ENCODE measurements around the gene DEFB124. TPM values are rescaled to one million over a fixed set of nuclear protein-coding genes. Genes with fewer than 3 reads are reported as not detected.

DEFB124 gene
- total and polyA plus RNA-seq, 2 of the 8 experiments (the other 6 are each of a cell fraction or from before 2014, with no cell fraction given), result not detected

DNA sequence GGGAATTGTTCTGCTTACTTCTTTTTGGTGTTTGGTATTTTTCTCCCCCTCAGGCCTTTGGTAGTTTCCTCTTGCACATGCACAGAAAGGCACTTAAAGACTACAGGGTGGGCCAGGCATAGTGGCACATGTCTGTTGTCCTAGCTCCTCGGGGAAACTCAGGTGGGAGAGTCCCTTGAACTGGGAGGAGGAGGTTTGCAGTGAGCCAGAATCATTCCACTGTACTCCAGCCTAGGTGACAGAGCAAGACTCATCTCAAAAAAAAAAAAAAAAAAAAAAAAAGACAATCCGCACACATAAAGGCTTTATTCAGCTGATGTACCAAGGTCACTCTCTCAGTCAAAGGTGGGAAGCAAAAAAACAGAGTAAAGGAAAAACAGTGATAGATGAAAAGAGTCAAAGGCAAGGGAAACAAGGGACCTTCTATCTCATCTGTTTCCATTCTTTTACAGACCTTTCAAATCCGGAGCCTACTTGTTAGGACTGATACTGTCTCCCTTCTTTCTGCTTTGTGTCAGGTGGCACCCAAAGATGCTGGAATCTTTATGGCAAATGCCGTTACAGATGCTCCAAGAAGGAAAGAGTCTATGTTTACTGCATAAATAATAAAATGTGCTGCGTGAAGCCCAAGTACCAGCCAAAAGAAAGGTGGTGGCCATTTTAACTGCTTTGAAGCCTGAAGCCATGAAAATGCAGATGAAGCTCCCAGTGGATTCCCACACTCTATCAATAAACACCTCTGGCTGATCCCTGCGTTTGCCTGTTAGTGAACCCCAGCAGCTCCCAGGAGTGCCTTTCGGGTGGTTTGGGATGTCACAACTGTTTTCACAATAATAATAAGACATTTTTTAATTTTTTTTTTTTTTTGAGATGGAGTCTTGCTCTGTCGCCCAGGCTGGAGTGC, 25.2 kb downstream of the DEFB124 start:
- Histone ChIP-seq H3K4me1 (replicated peaks in 1 of 4; ENCODE audit: control insufficient read depth in 3 of 4, insufficient read depth in 4 of 4, low read length in 3 of 4) (no peaks in the 10 kb centered on the region; a peak in 1 of 7 replicates), H3K9ac (replicated peaks in 1 of 4; ENCODE audit: extremely low read depth in 1 of 4, low read depth in 3 of 4, low read length in 3 of 4) (no peak overlapping the region), H3K27ac (ENCODE audit: low read depth, low read length) (no peak overlapping the region), H4K5ac (ENCODE audit: insufficient read length, low read depth, low read length) (no peak overlapping the region), H2BK120ac (replicated peaks; ENCODE audit: low read depth, low read length) (no peak overlapping the region), H4K91ac (replicated peaks; ENCODE audit: insufficient read length, low read length) (no peak overlapping the region), H2AFZ (ENCODE audit: low read length) (no peak overlapping the region), H3K27me3 (replicated peaks in 1 of 4; ENCODE audit: control insufficient read depth in 3 of 4, extremely low read depth in 1 of 4, insufficient read depth in 3 of 4, low read length in 3 of 4) (no peaks in the 10 kb centered on the region), H3K9me3 (ENCODE audit: insufficient read depth in 2 of 2, low read depth in 1 of 2, low read length in 1 of 2) (peaks cover 54 to 74% of the 10 kb centered on the region in 2 experiments), H4K8ac (ENCODE audit: extremely low read depth, insufficient read depth, low read length) (no peak overlapping the region), H3K79me1 (ENCODE audit: low read depth, low read length) (no peaks in the 10 kb centered on the region), H3K23ac (ENCODE audit: insufficient read length) (no peak overlapping the region), H3K14ac (ENCODE audit: insufficient read length) (no peak overlapping the region), H3K79me2 (ENCODE audit: control insufficient read depth in 1 of 2, insufficient read depth in 2 of 2, low read length in 2 of 2) (no peaks in the 10 kb centered on the region), H2BK15ac (ENCODE audit: low read length) (no peak overlapping the region), H2AK5ac (ENCODE audit: low read depth, low read length) (no peak overlapping the region), H3K4ac (replicated peaks; ENCODE audit: insufficient read length, low read depth, low read length) (no peak overlapping the region), H3K18ac (ENCODE audit: extremely low read depth, low read length) (no peak overlapping the region), H2BK20ac (ENCODE audit: low read length) (no peak overlapping the region), H2BK12ac (ENCODE audit: low read depth, low read length) (no peak overlapping the region), H4K20me1 (replicated peaks in 1 of 2; ENCODE audit: control insufficient read depth in 1 of 2, insufficient read depth in 2 of 2, low read length in 2 of 2) (no peaks in the 10 kb centered on the region), H3K56ac (replicated peaks; ENCODE audit: insufficient read length, low read depth, low read length) (no peak overlapping the region), H3K36me3 (ENCODE audit: control insufficient read depth in 2 of 4, insufficient read depth in 4 of 4, low read length in 3 of 4) (no peaks in the 10 kb centered on the region; a peak in 1 of 8 replicates), H3K4me2 (ENCODE audit: insufficient read depth in 1 of 2, low read depth in 2 of 2, low read length in 2 of 2) (no peak overlapping the region), H3K4me3 (ENCODE audit: extremely low read depth in 1 of 4, insufficient read depth in 2 of 4, low read depth in 3 of 4, low read length in 4 of 4) (no peak overlapping the region), H3K23me2 (ENCODE audit: low read depth, low read length) (no peaks in the 10 kb centered on the region), H2BK5ac (ENCODE audit: low read depth, low read length) (no peak overlapping the region)
- CTCF ChIA-PET (ENCODE audit: partially characterized antibody), result interaction anchor here (1.0 to 1.5 kb wide), 2 partner anchors 10 to 11 kb away, joined by 3 to 6 read pairs; partner anchors contain the start of gene DEFB123
- POLR2A ChIA-PET (ENCODE audit: partially characterized antibody), result no interaction called here
- DNase-seq (ENCODE audit: low read depth in 1 of 2, low spot score in 2 of 2) (no peak), FAIRE-seq (no peak)
- 80% methylated on average over 6 of the region's 8 CpGs; no CpG with 5 or more reads in 1 of the 2 experiments for WGBS, 2 experiments (ENCODE audit: extremely low coverage in 1 of 2, insufficient coverage in 1 of 2, insufficient read length in 1 of 2, insufficient replicate concordance in 2 of 2, low coverage in 1 of 2, low lambda C conversion rate in 2 of 2, missing lambda C conversion rate in 1 of 2)
- TF ChIP-seq TCF12 (IDR thresholded peaks at IDR 0.05; ENCODE audit: low read depth, low read length), result no peak
- TF ChIP-seq BCL11A (IDR thresholded peaks at IDR 0.05; ENCODE audit: low read depth in 2 of 2, low read length in 2 of 2), result no peak
- TF ChIP-seq, protein P1, sequence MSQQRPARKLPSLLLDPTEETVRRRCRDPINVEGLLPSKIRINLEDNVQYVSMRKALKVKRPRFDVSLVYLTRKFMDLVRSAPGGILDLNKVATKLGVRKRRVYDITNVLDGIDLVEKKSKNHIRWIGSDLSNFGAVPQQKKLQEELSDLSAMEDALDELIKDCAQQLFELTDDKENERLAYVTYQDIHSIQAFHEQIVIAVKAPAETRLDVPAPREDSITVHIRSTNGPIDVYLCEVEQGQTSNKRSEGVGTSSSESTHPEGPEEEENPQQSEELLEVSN (IDR thresholded peaks at IDR 0.05), result no peak
- TF ChIP-seq, protein P2, sequence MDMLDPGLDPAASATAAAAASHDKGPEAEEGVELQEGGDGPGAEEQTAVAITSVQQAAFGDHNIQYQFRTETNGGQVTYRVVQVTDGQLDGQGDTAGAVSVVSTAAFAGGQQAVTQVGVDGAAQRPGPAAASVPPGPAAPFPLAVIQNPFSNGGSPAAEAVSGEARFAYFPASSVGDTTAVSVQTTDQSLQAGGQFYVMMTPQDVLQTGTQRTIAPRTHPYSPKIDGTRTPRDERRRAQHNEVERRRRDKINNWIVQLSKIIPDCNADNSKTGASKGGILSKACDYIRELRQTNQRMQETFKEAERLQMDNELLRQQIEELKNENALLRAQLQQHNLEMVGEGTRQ (IDR thresholded peaks at IDR 0.05; ENCODE audit: low read length), result no peak
- TF ChIP-seq CHD1 (IDR thresholded peaks at IDR 0.05; ENCODE audit: low read depth, low read length), result no peak
- no peak for TF ChIP-seq RNF2 (IDR thresholded peaks at IDR 0.05; ENCODE audit: borderline replicate concordance, low read depth, low read length, missing control alignments, poor library complexity, severe bottlenecking)
- TF ChIP-seq RFX5 (IDR thresholded peaks at IDR 0.05; ENCODE audit: borderline replicate concordance, low read depth, low read length), result no peak
- no peak for TF ChIP-seq SRF (IDR thresholded peaks at IDR 0.05; ENCODE audit: low read depth, low read length)
